K562 (cell line): ENCODE data around the gene CPPED1. TPM values are rescaled to one million over a fixed set of nuclear protein-coding genes. Genes with fewer than 3 reads are reported as not detected.

Experiments
- ATF4 ChIP-seq: fragments of 450-650 bp; formaldehyde crosslinking; IDR thresholded peaks from 2 replicates; pipeline ENCODE4 v1.4.0; 2022; ENCODE audit warnings: mild to moderate bottlenecking, moderate library complexity
- CBX3 ChIP-seq, 2 experiments: IDR thresholded peaks; 1 replicate in 1 of 2; 2 replicates in 1 of 2; pipeline ENCODE4 v1.6.1; 2012; ENCODE audit warnings: inconsistent platforms in 2 of 2, low read length in 2 of 2, borderline replicate concordance in 1 of 2, control low read depth in 1 of 2
- CCAR2 ChIP-seq: fragments of 200-400 bp; formaldehyde crosslinking; IDR thresholded peaks from 2 replicates; pipeline ENCODE4 v1.6.1; 2017; ENCODE audit warnings: mild to moderate bottlenecking, low read depth, low read length
- CHD7 ChIP-seq: fragments of 200-600 bp; sonication (generic); IDR thresholded peaks from one replicate; pipeline ENCODE4 v1.6.1; 2012; ENCODE audit warnings: mild to moderate bottlenecking, low read depth, low read length, inconsistent platforms
- E4F1 ChIP-seq: fragments of 250-450 bp; sonication (Bioruptor Pico); IDR thresholded peaks from 2 replicates; pipeline ENCODE4 v1.5.0; 2021; ENCODE audit warnings: mild to moderate bottlenecking, borderline replicate concordance
- KDM4B ChIP-seq, 2 experiments: fragments of 450-650 bp in 1 of 2; sonication (generic) in 1 of 2; IDR thresholded peaks; 2 replicates each; pipeline ENCODE4 v1.6.1; 2016 to 2017; ENCODE audit warnings: borderline replicate concordance in 2 of 2, antibody characterized with exemption in 1 of 2, low read depth in 1 of 2, mild to moderate bottlenecking in 1 of 2
- MAFK ChIP-seq: IDR thresholded peaks from 2 replicates; pipeline ENCODE4 v1.6.1; 2011; ENCODE audit warnings: low read length, improper control_type of control experiment
- UBTF ChIP-seq, 2 experiments: IDR thresholded peaks; 2 replicates each; pipeline ENCODE4 v1.6.1; 2012; ENCODE audit warnings: improper control_type of control experiment in 2 of 2, low read depth in 2 of 2, low read length in 2 of 2, borderline replicate concordance in 1 of 2
- WHSC1 ChIP-seq: IDR thresholded peaks from one replicate; pipeline ENCODE4 v1.6.1; 2012; ENCODE audit warnings: low read length, control low read depth, inconsistent platforms
- ZNF551 ChIP-seq: fragments of 250-450 bp; sonication (Bioruptor Pico); IDR thresholded peaks from 2 replicates; pipeline ENCODE4 v1.5.0; 2021; ENCODE audit warnings: mild to moderate bottlenecking, moderate library complexity
- polyA plus RNA-seq, 8 experiments: library from polyadenylated mRNA; depleted of rRNA in 4 of 8; stranded (reverse) in 5 of 8; unstranded in 3 of 8; fragments of >200 nt; fragmentation: Nextera tagmentation in 2 of 8; fragmentation: Illumina TruSeq in 1 of 8; extraction: Ambion mirVana in 2 of 8; extraction: Trizol in 1 of 8; gene quantifications; 2 replicates each; pipeline versions ENCODE4 v1.2.1 to v1.2.3, GENCODE V29; 2011 to 2014; ENCODE audit warnings: inconsistent platforms in 1 of 8, missing spikeins in 1 of 8
- total RNA-seq, 7 experiments: library from RNA; depleted of rRNA in 6 of 7; stranded (reverse); fragments of >200 nt in 6 of 7; fragmentation: Illumina TruSeq in 2 of 7; extraction: Trizol in 2 of 7; gene quantifications; 2 replicates each; pipeline versions ENCODE4 v1.2.1 to v1.2.3, GENCODE V29; 2011 to 2021; ENCODE audit warnings: low replicate concordance in 1 of 7

Gene CPPED1
- total and polyA plus RNA-seq, 9 of the 15 experiments (the other 6 are each of a cell fraction or from before 2014, with no cell fraction given) = 7.5 to 25.7 (median 16.9) TPM

GRCh38 chr16:12611006-12611477, 192.6 kb downstream of the CPPED1 start (continued):
- TF ChIP-seq CHD7 (no peak), CBX3 (IDR thresholded peaks at IDR 0.05; ENCODE audit: borderline replicate concordance in 1 of 2, low read length in 2 of 2) (no peak), ZNF551 (peak; percentile 83; the same call in 1 of the 2 replicates), CCAR2 (no peak), KDM4B (IDR thresholded peaks at IDR 0.05; ENCODE audit: borderline replicate concordance in 2 of 2, low read depth in 1 of 2) (no peak), WHSC1 (no peak), UBTF (IDR thresholded peaks at IDR 0.05; ENCODE audit: borderline replicate concordance in 1 of 2, low read depth in 2 of 2, low read length in 2 of 2) (no peak), MAFK (no peak), ATF4 (CRISPR knock-in tag) (peak; percentile 90), E4F1 (CRISPR knock-in tag) (peak; percentile 81)
